Pulmonary artery endothelial cell (primary cell): ENCODE data around the gene PRKCA. TPM values are rescaled to one million over a fixed set of nuclear protein-coding genes. Genes with fewer than 3 reads are reported as not detected.

ENCODE experiments used
- DNase-seq: peaks from one replicate; pipeline ENCODE4 v3.0.0-alpha.2; 2011; ENCODE audit warnings: low read depth, low spot score
- total RNA-seq: library from RNA; depleted of rRNA; stranded (reverse); fragments of >200 nt; gene quantifications from 2 replicates; pipeline ENCODE4 v1.2.3, GENCODE V29; 2014

The PRKCA gene
- total RNA-seq, 1 donor from 2014 or later, result 10.8 TPM

DNA sequence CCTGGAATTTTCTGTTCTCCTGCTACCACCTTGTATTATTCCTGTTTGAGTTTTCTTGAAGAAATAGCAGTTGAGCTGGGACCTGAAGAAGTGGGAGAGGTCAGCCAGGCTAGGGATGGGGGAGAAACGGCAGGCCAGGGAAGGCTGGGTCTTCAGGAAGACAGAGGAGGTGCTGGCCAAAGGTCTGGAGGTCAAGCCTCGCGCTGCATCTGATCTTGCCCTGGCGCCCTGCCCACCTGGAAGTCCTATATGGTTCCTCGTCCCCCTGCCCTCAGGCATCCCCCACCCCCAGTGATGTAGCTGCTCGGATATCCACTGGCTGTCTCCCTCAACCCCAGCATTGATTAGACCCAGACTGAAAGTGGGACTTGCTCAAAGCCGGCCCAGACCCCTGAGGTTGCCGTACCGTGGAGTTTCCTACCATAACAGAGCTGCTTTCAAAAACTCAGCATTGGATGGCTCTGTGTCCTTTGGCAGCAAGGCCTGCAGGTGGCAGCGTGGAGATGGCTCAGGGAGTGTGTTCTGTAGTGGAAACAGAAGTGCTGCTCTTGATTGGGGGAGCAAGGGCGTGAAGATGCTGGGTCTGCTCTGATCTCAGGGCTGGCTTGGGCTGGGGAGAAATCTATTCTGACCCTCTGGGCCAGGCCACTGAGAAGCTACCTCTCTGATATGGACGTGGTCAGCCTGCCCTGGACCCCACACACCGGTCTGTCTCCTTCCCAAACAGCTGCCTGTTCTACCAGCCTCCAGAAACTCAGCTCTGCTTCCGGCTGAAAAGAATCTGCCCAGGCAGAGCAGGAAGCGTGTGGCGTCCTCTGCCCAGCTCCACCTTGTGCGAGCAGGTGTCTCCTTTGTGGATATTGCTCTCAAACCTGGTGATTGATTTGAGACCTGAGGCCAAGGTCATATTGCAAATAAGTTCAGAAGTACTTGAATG is 425.5 kb downstream of the PRKCA start:
- DNase-seq, result peak; percentile 36

DNA sequence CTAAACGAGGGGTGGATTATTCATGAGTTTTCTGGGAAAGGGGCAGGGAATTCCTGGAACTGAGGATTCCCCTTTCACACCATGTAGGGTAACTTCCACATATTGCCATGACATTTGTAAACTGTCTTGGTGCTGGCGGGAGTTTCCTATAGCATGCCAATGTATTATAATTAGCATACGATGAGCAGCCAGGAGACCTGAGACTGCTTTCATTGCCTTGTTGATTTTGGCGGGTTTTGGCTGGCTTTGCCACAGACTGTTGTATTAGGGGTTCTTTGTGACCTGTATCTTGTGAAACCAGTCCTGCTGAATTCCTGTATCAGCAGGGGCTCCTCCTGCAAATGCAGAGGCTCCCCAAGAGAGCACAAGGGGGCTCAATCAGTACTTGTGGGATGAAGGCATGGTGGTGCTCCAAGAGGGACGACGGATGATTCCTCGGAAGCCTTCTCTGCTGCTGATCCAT is 428.1 kb downstream of the PRKCA start:
- no peak for DNase-seq

DNA sequence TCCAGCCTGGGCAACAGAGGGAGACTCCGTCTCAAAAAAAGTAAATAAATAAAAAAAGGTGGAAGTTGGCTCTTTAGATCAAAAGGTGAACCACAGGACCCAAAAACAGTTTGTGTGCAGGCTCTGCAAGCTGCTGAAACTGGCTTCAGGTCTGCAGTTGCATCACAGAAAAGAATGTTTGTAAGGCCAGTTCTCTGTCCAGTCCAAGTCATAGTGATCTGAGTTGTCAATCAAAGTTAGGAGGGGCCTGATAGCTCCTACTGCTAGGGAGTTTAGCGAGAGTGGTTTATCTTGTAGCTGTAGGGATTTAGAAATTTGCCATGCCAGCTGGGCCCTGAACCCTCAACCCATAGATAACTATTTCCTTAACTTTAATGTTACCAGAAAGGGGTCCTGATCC is 431.3 kb downstream of the PRKCA start:
- no peak for DNase-seq

DNA sequence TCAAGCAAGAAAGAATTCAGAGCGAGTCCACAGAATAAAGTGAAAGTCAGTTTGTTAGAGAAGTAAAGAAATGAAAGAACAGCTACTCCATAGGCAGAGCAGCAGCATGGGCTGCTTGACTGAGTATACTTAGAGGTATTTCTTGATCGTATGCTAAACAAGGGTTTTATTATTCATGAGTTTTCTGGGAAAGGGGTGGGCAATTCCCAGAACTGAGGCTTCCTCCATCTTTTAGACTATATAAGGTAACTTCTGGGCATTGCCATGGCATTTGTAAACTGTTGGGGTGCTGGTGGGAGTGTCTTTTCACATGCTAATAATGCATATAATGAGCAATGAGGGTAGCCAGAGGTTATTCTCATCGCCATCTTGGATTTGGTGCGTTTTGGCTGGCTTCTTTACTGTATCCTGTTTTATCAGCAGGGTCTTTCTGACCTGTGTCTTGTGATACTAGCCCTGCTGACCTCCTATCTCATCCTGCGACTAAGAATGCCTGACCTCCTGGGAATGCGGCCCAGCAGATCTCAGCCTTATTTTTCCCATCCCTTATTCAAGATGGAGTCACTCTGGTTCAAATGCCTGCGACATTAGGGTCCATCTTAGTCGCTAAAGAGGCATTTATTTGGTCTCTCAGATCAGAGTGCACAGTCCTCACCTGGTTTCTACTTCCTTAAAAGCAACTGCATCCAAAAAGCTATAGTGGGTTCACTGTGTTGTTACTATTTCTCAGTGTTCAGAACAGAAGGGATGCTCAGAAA is 432.0 kb downstream of the PRKCA start:
- no peak for DNase-seq

DNA sequence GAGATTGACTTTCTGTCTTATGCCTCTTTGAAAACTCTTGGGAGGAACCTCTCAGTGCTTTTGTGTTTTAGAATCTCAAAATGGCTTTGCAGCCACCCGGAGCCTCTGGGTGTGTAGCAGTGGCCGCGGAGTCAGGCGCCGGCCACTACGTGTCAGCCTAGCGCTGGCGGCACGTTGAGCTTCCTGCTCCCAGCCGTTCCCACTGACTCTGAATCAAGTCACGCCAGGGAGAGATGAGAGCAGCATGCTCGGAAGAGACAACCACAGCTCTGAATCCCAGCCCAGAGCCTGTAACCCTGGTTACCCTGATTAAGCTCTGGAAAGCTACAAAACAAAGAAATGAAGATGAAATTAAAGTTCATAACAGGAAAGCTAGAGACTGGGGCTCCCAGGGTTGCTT is 435.1 kb downstream of the PRKCA start:
- no peak for DNase-seq

DNA sequence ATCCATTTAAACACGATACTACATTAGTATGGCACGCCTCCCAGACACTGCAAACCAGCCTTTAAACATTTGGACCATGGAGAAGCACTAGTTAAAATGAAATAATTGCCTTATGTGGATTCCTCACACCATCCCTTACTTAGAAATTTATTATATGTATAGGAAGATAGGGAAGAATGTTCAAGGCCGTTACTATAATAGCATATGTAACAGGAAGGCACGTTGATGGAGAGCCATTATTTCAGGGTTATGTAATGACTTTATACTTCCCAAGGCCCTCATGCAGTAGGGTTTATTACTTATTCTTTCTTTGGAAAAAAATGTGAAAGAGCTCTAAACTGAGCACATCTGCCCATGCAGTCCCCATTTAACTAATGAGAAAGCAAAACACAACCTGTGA is 435.9 kb downstream of the PRKCA start:
- no peak for DNase-seq

DNA sequence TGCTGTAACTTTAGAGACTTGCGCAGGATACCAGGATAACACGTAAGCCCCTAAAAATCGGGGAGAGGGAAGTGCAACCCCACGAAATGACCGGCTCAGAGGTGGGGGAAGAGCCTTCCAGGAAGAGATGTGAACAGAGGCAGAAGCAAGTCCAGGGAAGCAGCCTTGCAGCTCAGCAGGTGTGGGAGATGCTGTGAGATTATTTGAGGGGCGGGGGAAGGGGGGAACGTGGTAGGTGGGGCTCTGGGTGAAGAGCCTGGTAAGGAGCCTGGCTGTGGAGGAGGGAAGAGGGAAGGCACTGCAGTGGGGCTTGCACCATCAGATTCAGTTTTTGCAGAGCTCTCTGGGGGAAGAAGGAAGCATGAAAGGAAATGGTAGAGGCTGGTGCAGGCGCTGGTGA is 437.1 kb downstream of the PRKCA start:
- no peak for DNase-seq

DNA sequence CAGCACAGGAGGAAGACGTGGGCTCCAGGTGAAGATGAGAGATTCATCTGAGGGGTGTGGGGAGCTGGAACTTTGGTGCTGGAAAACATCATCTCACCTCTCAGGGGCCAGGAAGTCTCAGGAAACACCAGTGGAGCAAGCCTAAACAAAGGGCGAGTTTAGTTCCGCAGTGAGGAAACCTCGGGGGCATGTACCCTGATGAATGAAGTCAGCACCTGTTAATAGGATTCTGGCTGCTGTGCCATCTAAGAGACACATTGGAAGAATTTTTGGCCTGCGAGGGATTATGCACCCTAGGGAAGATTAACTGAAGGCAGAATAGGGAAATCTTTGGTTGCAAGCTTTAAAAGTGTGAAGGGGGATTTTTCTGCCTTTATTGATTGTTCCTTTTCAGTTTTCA is 437.8 kb downstream of the PRKCA start:
- DNase-seq, result no peak

DNA sequence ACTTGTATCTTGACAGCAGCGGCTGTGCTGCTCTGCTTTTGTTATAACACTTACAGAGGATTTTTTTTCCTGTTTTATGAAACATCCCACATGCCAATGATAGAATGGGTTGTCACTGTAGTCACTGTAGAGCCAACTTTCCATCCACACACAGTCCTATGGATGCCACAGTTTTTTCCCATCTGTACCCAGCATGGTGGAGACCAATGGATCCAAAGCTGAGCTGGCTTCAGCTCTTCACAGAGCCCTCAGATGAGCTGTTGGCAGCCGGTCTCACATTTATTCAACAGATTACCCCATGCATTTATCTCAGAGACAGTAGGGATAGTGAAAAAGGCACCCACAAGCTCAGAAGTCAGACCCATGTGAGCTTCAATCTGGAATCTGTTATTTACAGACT is 441.1 kb downstream of the PRKCA start:
- DNase-seq, result no peak

DNA sequence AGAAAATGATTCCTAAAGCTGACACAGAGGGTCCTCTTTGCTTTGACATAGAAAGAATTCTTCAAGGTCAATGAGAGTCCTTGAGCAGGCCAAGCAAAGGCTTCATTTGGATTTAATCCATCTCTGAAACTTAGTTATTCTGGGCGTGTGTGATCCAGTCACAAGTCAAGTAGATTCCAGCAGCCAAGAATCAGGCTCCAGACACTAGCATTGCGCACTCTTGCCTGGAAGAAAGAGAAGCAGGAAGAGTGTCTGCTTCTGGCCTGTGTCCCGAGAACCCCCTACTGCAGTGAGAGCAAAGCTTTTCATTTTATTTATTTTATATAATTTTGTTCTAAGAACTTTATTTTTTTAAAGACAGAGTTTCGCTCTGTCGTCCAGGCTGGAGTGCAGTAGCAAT is 444.3 kb downstream of the PRKCA start:
- DNase-seq, result no peak

DNA sequence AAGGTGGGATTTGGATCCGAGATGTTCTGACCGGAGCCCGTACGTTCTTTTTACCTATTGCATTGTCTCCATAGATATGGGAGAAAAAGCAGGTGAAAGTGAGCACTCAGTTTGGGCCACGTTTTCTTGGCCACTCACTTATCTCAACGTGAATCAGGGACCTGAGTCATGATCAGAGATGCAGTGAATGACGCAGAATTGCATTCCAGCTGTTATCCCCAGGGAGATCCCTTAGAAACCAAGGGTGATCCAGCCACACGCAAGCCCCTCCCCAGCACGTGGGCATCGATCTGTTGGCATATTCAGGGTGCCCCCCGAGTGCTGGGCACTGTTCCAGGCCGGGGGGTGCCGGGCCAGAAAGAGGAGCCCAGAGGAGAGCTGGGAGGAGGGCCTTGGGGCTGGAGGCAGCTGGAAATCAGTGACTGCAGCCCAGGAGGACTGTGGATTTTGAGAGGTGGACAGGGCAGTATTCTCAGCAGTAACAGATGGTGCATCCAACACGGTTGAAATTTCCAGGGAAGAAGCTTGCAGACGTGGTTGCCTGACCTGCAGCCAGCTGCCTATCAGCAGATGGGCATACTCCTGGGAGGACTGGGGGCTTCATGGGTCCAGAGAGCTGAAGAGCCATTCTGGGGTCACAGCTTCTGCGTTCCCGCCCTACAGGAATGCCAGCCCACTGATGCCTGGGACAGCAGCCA is 445.3 kb downstream of the PRKCA start:
- DNase-seq, result no peak

DNA sequence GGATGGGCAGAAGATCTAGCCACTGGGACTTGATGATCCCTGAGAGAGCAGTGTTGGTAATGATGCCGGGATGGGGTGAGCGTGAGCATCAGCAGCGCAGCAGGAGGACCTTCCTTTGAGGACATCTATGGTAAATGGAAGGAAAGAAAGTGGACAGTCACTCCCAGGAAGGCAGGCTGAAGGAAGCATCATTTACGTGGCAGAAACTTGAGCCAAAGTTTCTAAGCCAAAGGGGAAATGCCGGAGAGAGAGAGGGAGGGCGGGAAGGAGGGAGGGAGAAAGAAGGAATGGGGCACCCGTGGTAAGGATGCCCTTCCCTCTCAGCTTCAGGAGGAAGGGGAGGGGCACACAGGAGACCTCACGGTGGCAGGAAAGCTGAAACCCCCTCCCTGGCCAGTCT is 446.2 kb downstream of the PRKCA start:
- no peak for DNase-seq

DNA sequence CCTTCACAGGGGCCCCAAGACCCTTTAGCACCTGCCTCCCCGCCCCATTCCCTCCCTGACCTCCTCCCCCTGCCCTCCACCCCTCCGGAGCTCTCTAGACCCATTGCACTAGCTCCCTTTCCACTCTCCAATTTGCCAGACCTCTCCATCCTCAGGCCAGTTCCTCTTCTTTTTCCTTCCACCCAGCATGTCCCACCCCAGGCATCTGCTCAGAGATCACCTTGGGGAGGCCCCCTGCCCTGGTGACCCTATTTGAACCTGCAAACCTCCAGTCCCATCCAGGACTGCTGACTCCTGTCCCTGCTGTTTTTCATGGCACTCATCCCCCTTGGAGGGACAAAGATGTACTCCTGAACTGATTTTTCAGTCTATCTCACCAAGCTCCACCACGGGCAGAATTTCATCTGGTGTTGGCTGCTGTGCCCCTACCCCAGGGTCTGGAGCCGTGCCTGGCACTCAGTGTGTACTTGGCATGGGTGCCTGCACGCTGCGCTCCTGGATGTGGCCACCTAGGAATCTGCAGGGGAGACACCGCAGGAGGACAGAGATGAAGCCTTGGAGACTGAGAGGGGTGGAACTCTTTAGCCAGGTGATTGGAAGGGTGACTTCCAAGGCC is 446.9 kb downstream of the PRKCA start:
- DNase-seq, result no peak

DNA sequence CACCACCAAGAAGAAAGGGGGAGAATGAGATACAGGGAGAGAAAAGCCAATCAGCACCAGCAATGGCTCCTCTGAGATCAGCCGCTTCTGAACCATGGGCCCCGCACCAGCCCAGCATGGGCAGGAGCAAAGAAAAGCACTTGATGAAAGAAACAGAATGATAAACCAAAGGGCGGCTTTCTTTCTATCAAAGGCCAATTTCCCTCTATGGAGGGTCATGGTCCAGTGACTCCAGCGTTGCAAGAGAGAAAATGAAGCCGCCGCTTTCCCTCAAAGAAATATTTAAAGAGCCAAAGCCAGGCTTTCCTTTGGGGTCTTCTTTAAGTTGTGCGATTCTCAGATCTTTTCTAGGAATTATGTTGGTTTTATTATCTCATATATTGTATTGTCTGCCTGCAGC is 447.7 kb downstream of the PRKCA start:
- DNase-seq, result no peak

DNA sequence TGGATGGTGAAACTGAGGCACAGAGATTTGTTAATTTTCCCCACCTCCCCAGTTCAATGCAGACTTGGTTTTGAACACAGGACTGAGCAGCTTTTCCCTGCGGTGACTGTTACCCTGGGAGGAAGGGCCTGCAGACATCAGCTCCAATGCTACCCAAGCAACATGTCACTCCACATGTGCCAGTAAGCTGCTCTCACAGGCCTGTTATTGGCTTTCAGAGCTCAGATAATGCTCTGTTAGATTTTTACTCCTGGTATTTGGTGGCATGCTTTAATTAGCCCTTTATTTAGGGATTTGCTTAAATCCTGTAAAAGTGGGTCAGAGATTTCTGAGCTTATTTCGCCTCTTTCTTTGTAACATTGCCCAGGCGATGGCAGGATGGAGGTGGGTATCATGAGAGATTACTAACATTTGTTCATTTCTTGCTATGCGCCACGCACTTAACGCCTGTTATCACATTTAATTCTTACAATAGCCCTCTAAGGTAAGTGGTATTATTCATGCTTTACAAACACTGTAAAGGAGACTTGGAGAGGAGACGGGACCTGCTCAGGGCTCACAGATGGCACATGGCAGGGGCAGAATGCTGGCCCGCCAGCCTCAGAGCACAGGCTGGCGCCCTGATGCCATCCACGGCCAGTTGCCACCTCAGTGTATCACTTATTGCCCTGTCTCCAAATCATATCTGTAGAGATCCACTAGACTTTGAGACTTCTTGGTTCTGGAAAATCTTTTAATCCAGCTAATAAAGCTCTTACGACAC is 448.5 kb downstream of the PRKCA start:
- no peak for DNase-seq

DNA sequence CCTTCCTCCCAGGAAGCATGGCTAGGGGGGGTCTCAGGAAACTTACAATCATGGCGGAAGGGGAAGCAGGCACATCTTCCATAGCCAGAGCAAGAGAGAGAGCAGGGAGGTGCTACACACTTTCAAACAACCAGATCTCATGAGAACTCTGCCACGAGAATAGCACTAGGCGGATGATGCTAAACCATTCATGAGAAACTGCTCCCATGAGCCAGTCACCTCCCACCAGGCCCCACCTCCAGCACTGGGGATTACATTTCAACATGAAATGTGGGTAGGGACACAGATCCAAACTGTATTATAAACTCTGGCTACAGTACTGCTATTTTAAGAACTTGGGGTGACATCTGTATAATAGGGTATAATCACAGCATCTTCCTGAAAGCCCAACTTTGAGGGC is 449.4 kb downstream of the PRKCA start:
- no peak for DNase-seq

DNA sequence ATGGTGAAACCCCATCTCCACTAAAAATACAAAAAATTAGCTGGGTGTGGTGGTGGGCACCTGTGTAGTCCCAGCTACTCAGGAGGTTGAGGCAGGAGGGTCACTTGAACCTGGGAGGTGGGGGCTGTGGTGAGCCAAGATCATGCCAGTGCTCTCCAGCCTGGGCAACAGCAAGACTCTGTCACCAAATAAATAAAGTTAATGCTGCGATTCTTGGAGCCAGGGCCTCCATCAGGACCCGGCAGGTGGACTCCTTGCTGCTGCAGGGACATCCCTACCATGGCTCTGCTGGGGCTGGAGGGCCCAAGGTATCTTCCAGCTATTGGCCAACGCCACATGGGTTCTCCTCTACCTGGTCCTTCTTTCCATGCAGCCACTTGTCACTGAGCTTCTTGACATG is 450.0 kb downstream of the PRKCA start:
- no peak for DNase-seq

DNA sequence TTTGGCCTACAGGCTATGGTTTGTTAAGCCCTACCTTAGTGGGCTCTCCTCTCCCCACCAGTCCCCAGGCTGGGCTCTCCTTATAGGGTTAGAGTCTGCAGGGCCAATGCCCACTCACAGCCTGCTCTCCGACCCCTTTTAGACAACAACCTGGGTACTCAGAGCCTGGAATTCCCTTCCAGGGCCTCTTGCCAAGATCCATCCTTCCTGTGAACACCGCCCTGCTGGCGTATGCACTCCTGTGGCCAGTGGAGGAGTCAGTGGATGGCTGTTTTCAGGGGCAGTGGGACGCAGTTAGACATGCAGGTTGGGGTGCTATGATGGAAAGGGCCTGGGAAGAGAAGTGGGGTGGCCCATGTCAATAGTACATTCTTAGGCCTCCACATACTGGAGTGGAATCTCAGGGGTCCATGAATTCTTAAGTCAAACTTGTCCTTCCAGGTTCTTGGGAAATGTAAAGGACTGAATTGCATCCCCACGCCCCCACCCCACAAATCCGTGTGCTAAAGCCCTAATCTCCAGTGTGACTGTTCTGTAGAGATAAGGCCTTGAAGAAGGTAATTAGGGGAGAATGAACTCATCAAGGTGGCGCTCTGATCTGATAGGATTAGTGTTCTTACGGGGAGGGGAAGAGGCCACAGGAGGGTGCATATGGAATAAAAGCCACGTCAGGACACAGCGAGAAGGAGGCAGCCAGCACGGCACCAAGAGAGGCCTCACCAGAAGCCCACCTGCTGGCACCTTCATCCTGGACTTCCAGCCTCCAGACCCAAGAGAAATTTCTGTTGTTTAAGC is 450.9 kb downstream of the PRKCA start:
- DNase-seq, result no peak

DNA sequence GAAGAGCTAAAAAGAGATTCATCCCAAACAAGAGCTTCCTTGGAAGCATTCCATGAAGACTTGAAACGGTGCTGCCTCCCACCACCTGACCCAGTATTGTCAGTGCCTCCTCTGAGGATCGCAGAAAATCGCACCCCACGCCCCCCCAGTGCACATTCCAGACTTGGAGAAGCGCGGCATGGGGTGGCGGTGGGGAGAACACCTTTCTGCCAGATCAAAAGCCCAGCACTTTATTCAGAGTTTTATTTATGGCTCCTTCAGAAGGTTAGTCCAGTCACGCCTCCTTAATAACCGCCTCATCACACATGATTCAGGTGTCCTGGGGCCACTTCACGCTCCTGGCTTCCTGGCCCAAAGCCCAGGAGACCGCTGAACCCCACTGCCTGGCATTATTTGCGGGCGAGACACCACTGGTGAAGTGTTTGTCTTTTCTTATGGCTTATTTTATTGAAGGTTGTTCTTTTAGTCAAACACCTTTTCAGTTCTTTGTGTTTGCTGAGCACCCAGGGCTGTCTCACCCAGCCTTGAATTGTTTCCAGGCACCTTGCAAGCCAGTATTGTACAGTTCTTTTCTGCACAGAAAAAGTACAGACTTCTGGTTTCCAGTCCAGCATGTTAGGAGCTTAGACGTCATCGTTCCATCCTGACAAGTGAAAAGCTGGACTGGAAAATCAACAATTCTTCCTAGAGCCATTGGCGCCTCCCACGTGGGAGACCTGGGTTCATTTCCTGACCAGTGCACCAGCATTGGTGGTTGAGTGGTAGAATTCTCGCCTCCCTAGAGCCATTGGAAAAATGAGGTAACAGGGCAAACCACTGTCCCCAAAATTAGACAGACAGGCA is 452.9 kb downstream of the PRKCA start:
- no peak for DNase-seq
